Thoracic aorta (tissue), 2 donors: ENCODE measurements around the gene ALDH1L1. TPM values are rescaled to one million over a fixed set of nuclear protein-coding genes. Genes with fewer than 3 reads are reported as not detected.

Experiments
- ATAC-seq: fragments of 150-250 bp; one replicate; pipeline ENCODE4 v1.8.0; 2017; ENCODE audit warnings: low read depth; ENCODE audit not compliant: insufficient number of reproducible peaks, low FRiP score
- DNase-seq: peaks from one replicate; pipeline ENCODE4 v3.0.0-alpha.2; 2020; ENCODE audit warnings: low spot score
- H3K27ac ChIP-seq, 2 donors: fragments of 200-600 bp; sonication (generic); 1 replicate in 1 of 2; 2 replicates in 1 of 2; pipeline ENCODE4 v1.5.1; 2016; ENCODE audit warnings: mild to moderate bottlenecking in 2 of 2, moderate library complexity in 2 of 2
- H3K27me3 ChIP-seq: fragments of 200-600 bp; sonication (generic); replicated peaks from 2 replicates; pipeline ENCODE4 v1.6.0; 2016; ENCODE audit warnings: mild to moderate bottlenecking; ENCODE audit not compliant: insufficient read depth
- H3K36me3 ChIP-seq: fragments of 200-600 bp; sonication (generic); one replicate; pipeline ENCODE4 v1.5.1; 2016
- H3K4me1 ChIP-seq, 2 donors: fragments of 200-600 bp; sonication (generic); 1 replicate in 1 of 2; 2 replicates in 1 of 2; pipeline versions ENCODE4 v1.5.1 to v1.6.0; 2016; ENCODE audit warnings: low read depth in 2 of 2, mild to moderate bottlenecking in 1 of 2; ENCODE audit not compliant: control insufficient read depth in 1 of 2
- H3K4me3 ChIP-seq: fragments of 200-600 bp; sonication (generic); 2 replicates; pipeline ENCODE4 v1.5.1; 2016; ENCODE audit warnings: mild to moderate bottlenecking
- H3K9me3 ChIP-seq: fragments of 200-600 bp; sonication (generic); 2 replicates; pipeline ENCODE4 v1.5.1; 2016
- CTCF ChIP-seq: fragments of 200-600 bp; sonication (generic); IDR thresholded peaks from one replicate; pipeline ENCODE4 v1.5.1; 2019; ENCODE audit warnings: antibody characterized with exemption
- total RNA-seq, 2 donors: library from RNA; depleted of rRNA; stranded (reverse); fragments of >200 nt; gene quantifications; one replicate each; pipeline versions ENCODE4 v1.1.0 to v1.2.3, GENCODE V29; 2016

ALDH1L1 gene
- total RNA-seq, 2 donors from 2014 or later, result 50.2 to 62.5 TPM

- DNase-seq (no peak), ATAC-seq (no peak)
- Histone ChIP-seq H3K4me3 (no peak overlapping the region), H3K27ac (no peak overlapping the region), H3K4me1 (no peaks in the 10 kb centered on the region), H3K9me3 (no peaks in the 10 kb centered on the region), H3K36me3 (peaks cover 24% of the 10 kb centered on the region), H3K27me3 (no peaks in the 10 kb centered on the region)
- TF ChIP-seq CTCF, result no peak
These were observed 25.1 kb downstream of the ALDH1L1 start for GRCh38 chr3:126155280-126155640.

GRCh38 chr3:126154391-126155279 is 25.8 kb downstream of the ALDH1L1 start:
- Histone ChIP-seq H3K27me3 (no peaks in the 10 kb centered on the region), H3K9me3 (no peaks in the 10 kb centered on the region), H3K36me3 (peaks cover 23% of the 10 kb centered on the region), H3K27ac (no peak overlapping the region), H3K4me3 (no peak overlapping the region), H3K4me1 (no peaks in the 10 kb centered on the region)
- ATAC-seq (no peak), DNase-seq (no peak)
- TF ChIP-seq CTCF, result no peak

GRCh38 chr3:126153695-126154360 is 26.6 kb downstream of the ALDH1L1 start:
- no peaks in the 10 kb centered on the region for H3K27me3 ChIP-seq
- H3K27ac ChIP-seq, result no peak overlapping the region
- no peak for TF ChIP-seq CTCF
- no peak overlapping the region for H3K4me3 ChIP-seq
- DNase-seq (no peak), ATAC-seq (no peak)
- no peaks in the 10 kb centered on the region for H3K4me1 ChIP-seq
- H3K36me3 ChIP-seq, result peaks cover 23% of the 10 kb centered on the region
- no peaks in the 10 kb centered on the region for H3K9me3 ChIP-seq

- Histone ChIP-seq H3K27ac (no peak overlapping the region), H3K36me3 (peaks cover 23% of the 10 kb centered on the region), H3K4me1 (no peaks in the 10 kb centered on the region), H3K9me3 (no peaks in the 10 kb centered on the region), H3K27me3 (no peaks in the 10 kb centered on the region), H3K4me3 (no peak overlapping the region)
- TF ChIP-seq CTCF, result no peak
- ATAC-seq (no peak), DNase-seq (no peak)
These were observed 27.3 kb downstream of the ALDH1L1 start for GRCh38 chr3:126152901-126153694.

- H3K27ac ChIP-seq, result no peak overlapping the region
- no peaks in the 10 kb centered on the region for H3K9me3 ChIP-seq
- H3K4me1 ChIP-seq, result no peaks in the 10 kb centered on the region
- TF ChIP-seq CTCF, result no peak
- no peak for ATAC-seq
- H3K36me3 ChIP-seq, result peaks cover 23% of the 10 kb centered on the region
- H3K27me3 ChIP-seq, result no peaks in the 10 kb centered on the region
- no peak overlapping the region for H3K4me3 ChIP-seq
- DNase-seq, result no peak
These were observed 27.9 kb downstream of the ALDH1L1 start for GRCh38 chr3:126152458-126152857.
